Body of pancreas (tissue), 4 donors: ENCODE measurements around the gene GFAP.

Experiments
- POLR2A ChIP-seq, 3 donors: fragments of 450-650 bp; IDR thresholded peaks; one replicate each; pipeline ENCODE4 v1.6.1; 2016; ENCODE audit warnings: antibody characterized with exemption in 3 of 3, mild to moderate bottlenecking in 2 of 3
- TF ChIP-seq, protein P1 (sequence below), 7 experiments: fragments of 450-650 bp in 4 of 7; fragments of 200-600 bp in 3 of 7; sonication (generic) in 3 of 7; IDR thresholded peaks; one replicate each; pipeline ENCODE4 v1.5.1; 2016 to 2019; ENCODE audit warnings: antibody characterized with exemption in 7 of 7

DNA sequence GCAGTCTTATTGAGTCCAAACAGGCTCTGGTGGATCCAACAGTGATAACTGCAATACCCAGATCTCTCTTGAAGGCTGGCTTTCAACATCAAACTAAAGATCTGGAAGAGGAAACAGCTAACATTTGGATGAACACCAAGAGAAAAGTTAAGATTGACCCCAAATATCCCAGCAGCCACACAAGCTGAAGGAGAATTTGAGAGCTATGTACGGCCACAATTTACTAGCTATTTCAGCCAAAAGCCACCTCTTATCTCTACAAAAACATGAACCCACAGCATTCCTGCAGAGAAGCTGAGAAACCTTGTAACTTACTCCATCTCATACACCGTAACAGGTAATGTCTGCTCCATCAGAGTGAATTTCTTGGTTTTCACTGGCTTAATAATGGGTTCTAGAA lies 30.4 kb downstream of the GFAP start:
- TF ChIP-seq POLR2A (IDR thresholded peaks at IDR 0.05): no peak
- TF ChIP-seq, protein P1, sequence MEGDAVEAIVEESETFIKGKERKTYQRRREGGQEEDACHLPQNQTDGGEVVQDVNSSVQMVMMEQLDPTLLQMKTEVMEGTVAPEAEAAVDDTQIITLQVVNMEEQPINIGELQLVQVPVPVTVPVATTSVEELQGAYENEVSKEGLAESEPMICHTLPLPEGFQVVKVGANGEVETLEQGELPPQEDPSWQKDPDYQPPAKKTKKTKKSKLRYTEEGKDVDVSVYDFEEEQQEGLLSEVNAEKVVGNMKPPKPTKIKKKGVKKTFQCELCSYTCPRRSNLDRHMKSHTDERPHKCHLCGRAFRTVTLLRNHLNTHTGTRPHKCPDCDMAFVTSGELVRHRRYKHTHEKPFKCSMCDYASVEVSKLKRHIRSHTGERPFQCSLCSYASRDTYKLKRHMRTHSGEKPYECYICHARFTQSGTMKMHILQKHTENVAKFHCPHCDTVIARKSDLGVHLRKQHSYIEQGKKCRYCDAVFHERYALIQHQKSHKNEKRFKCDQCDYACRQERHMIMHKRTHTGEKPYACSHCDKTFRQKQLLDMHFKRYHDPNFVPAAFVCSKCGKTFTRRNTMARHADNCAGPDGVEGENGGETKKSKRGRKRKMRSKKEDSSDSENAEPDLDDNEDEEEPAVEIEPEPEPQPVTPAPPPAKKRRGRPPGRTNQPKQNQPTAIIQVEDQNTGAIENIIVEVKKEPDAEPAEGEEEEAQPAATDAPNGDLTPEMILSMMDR (IDR thresholded peaks at IDR 0.05): no peak
